ENCODE measurements around the gene GABRD.

Gene GABRD

GRCh38 chr1:2014741-2015735 is 4.1 kb upstream of the GABRD start:
- no peak for TF ChIP-seq JUND (IDR thresholded peaks at IDR 0.05; ENCODE audit: low read depth)
- DNase-seq (ENCODE audit: low read depth in 1 of 2, low spot score in 1 of 2) = no peak
- in situ Hi-C loops (cut with HindIII; ENCODE audit: low pct_unique_long_range_greater_than_20kb, low sequenced_read_pairs) = no loop called here

GRCh38 chr1:2016123-2016522 is 3.0 kb upstream of the GABRD start:
- no peak for DNase-seq (ENCODE audit: low read depth in 1 of 2, low spot score in 1 of 2)
- in situ Hi-C loops (cut with HindIII; ENCODE audit: low pct_unique_long_range_greater_than_20kb, low sequenced_read_pairs) = no loop called here
- no peak for TF ChIP-seq JUND (IDR thresholded peaks at IDR 0.05; ENCODE audit: low read depth)

- in situ Hi-C loops (cut with HindIII; ENCODE audit: low pct_unique_long_range_greater_than_20kb, low sequenced_read_pairs) = no loop called here
- TF ChIP-seq JUND (IDR thresholded peaks at IDR 0.05; ENCODE audit: low read depth) = no peak
- no peak for DNase-seq (ENCODE audit: low read depth in 1 of 2, low spot score in 1 of 2)
Measured at GRCh38 chr1:2018217-2019171, 651 bp upstream of the GABRD start.

DNA sequence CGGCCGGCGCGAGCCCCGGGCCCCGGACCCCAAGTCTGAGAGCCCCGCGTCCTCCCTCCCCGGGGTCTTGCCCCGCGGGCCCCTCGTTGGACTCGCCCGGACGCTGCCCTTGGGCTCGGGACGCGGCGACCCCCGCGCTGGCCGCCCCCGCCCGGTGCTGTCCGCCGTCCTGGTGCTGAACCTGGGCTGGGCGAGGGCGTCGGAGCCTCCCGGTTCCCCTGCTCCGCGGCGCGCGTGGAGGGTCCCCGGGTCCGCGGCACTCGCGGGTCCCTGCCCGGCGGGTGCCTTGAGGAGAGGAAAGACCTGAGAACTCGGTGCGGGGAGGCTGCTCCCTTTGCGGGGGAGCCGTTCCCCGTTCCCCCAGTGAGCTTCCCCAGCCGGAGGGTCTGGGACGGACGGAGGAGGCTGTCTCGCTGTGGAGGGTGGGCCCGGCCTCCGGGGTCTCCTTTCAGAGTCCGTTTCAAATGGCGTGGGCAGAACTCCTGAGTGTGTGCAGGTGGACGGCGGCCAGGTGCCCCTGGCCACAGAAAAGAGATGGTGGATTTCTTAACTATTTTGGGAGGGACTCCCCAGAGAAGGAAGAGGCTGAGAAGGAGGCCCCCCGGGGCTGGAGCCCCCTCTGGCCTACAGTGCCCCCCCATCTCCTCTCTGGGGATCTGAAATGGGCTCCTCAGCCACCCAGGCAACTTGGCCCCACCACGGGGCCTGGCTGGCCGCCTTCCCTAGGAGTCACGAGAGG is 595 bp downstream of the GABRD start:
- in situ Hi-C loops (cut with HindIII; ENCODE audit: low pct_unique_long_range_greater_than_20kb, low sequenced_read_pairs) = no loop called here
- peak in 1 of 2 experiments; percentile 26 for DNase-seq (ENCODE audit: low read depth in 1 of 2, low spot score in 1 of 2)

DNA sequence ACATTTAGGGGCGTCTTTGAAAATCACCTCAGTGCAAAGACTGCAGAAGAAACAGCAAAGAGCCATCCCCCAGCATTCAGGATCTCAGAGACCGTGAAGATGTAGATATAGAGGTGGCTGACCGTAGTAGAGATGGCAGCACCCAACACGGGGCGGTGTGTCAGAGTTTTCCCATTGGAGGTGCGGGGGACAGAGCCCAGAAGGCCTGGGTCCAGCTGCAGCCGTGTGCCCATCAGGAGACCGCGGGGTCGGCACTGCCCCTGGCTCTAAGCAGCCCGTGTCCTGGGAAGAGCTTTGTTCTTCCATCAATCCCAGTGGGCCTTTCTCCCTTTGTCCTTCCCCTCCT is 1.1 kb downstream of the GABRD start:
- TF ChIP-seq JUND (IDR thresholded peaks at IDR 0.05; ENCODE audit: low read depth) = no peak
- DNase-seq (ENCODE audit: low read depth in 1 of 2, low spot score in 1 of 2) = no peak
- in situ Hi-C loops (cut with HindIII; ENCODE audit: low pct_unique_long_range_greater_than_20kb, low sequenced_read_pairs) = no loop called here

More for the DNA sequence above, 595 bp downstream of the GABRD start:
- no peak for TF ChIP-seq JUND (IDR thresholded peaks at IDR 0.05; ENCODE audit: low read depth)

DNA sequence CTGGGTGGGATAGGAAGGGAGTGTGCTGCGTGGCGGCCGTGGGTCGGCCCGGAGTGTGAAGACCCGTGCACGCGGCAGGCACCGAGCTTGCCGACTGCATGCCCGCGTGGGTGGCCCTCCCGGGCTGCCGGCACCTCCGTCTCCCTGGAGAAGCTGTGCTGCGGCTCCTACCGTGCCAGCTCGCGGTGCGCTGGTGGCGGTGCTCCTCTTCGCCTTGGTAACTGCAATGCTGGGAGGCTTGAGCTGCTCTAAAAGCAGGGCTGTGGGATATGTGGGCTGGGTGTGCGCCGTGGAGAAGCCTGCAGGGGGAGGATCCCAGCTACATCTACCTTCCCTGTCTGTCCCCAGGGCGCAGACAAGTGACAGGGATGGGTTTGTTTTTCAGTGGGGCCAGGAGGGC is 2.4 kb downstream of the GABRD start:
- in situ Hi-C loops (cut with HindIII; ENCODE audit: low pct_unique_long_range_greater_than_20kb, low sequenced_read_pairs) = no loop called here
- TF ChIP-seq JUND (IDR thresholded peaks at IDR 0.05; ENCODE audit: low read depth) = no peak
- no peak for DNase-seq (ENCODE audit: low read depth in 1 of 2, low spot score in 1 of 2)

DNA sequence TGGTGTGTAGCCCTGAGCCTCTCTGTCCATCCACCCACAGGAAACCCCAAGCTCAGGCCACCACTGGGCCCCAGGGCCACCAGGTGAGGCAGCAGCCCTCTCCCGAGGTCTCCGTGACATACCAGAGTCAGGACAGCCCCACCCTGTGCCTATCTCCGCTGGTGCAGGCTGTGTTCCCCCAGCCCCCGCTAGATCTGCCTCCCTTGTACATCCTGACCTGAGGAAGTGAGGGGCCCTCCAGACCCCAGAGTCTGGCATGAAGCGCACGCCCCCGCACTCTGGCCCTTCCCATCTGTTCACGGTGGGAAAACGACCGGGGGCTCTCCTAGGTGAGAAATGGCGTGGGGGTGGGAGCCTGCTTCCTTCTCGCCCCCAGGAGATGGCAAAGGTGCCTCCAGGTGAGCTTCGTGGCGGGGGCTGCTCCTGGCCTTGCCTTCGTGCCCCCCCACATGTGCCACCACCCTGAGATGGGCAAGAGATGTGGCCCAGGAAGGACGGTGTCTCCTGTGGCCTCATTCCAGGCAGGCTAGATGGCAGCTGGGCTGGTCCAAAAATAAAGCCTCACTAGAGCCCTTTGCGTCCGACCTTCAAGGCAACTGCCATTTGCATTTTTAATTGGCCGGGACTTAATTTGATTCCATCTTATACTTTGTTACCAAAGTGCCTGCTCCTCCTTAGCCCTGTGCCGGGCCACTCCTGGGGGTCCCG is 3.1 kb downstream of the GABRD start:
- TF ChIP-seq JUND (IDR thresholded peaks at IDR 0.05; ENCODE audit: low read depth) = no peak
- in situ Hi-C loops (cut with HindIII; ENCODE audit: low pct_unique_long_range_greater_than_20kb, low sequenced_read_pairs) = no loop called here
- no peak for DNase-seq (ENCODE audit: low read depth in 1 of 2, low spot score in 1 of 2)

DNA sequence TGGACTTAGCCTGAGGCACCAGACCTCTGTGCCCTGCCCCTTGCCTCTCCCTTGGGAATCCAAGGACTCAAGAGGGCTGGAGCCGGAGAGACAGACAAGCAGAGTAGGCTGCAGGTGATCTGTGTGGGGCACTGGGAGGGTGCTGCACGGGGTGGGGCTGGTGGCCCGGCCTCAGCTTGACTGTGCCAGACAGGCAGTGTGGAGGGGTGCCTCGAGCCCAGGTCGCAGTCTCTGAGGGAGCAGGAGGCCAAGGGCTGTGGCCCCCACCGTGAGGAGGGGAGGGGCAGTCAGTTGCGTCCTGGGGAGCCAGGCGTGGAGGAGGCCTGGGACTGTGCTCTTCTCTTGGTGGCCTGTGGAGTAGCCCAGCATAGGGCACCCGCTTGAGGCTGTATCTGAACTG is 4.0 kb downstream of the GABRD start:
- DNase-seq (ENCODE audit: low read depth in 1 of 2, low spot score in 1 of 2) = no peak
- in situ Hi-C loops (cut with HindIII; ENCODE audit: low pct_unique_long_range_greater_than_20kb, low sequenced_read_pairs) = no loop called here
- no peak for TF ChIP-seq JUND (IDR thresholded peaks at IDR 0.05; ENCODE audit: low read depth)

DNA sequence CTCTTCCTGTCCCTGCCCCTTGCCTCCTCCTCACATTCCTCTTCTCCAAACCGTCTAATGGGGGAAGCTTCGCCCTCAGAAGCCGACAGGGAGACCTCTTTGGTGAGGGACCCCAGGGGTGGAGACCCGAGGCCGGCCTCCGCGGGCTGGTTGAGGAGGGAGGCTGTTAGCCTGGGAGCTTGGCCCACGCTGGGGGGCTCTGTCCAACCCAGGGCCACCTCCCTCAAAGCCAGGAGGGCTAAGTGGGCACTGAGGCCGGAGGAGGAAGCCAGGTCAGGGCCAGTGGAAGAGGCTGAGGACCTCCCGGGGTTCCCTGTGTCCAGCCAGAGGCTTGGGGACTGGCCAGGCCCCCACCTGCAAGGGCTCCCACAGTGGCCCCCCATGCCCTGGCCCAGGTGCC is 5.3 kb downstream of the GABRD start:
- TF ChIP-seq JUND (IDR thresholded peaks at IDR 0.05; ENCODE audit: low read depth) = no peak
- in situ Hi-C loops (cut with HindIII; ENCODE audit: low pct_unique_long_range_greater_than_20kb, low sequenced_read_pairs) = no loop called here
- no peak for DNase-seq (ENCODE audit: low read depth in 1 of 2, low spot score in 1 of 2)

DNA sequence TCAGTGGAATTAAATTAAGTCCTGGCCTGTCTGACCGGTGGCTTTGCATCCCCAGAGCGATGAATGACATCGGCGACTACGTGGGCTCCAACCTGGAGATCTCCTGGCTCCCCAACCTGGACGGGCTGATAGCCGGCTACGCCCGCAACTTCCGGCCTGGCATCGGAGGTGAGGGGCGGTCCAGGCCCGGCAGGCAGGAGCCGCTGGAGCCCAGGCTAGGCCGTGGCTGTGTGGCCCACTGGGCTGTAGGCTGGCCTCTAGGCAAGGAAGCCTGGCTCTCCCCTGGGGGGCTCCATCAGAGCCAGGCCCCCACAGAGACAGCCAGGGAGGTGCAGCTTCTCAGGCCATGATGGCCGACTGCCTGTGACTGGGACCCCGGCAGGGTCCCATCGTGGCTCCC is 5.7 kb downstream of the GABRD start:
- in situ Hi-C loops (cut with HindIII; ENCODE audit: low pct_unique_long_range_greater_than_20kb, low sequenced_read_pairs) = no loop called here
- no peak for DNase-seq (ENCODE audit: low read depth in 1 of 2, low spot score in 1 of 2)
- no peak for TF ChIP-seq JUND (IDR thresholded peaks at IDR 0.05; ENCODE audit: low read depth)

DNA sequence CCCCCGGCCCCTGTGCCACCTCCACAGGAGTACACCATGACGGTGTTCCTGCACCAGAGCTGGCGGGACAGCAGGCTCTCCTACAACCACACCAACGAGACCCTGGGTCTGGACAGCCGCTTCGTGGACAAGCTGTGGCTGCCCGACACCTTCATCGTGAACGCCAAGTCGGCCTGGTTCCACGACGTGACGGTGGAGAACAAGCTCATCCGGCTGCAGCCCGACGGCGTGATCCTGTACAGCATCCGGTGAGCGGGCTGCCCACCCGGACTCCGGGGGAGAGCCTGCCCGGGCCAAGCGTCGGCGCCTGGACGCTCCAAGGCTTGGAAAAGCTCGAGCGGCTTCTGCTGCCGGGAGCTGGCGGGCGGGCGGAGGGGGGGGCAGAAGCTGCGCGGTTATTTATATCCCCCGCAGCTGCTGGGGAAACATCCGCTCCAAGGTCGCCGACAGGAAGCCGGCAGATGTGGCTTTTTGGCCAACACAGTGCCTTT is 6.4 kb downstream of the GABRD start:
- no peak for DNase-seq (ENCODE audit: low read depth in 1 of 2, low spot score in 1 of 2)
- no peak for TF ChIP-seq JUND (IDR thresholded peaks at IDR 0.05; ENCODE audit: low read depth)
- in situ Hi-C loops (cut with HindIII; ENCODE audit: low pct_unique_long_range_greater_than_20kb, low sequenced_read_pairs) = no loop called here
